GM18517 (cell line): ENCODE data around the gene TMEM81.

Experiments used
- ATAC-seq: cut with Tn5 transposase; IDR thresholded peaks from one replicate; pipeline ENCODE4 v1.9.1; 2021; ENCODE audit warnings: mild to moderate bottlenecking, moderate library complexity; ENCODE audit not compliant: unreplicated experiment

The TMEM81 gene

DNA sequence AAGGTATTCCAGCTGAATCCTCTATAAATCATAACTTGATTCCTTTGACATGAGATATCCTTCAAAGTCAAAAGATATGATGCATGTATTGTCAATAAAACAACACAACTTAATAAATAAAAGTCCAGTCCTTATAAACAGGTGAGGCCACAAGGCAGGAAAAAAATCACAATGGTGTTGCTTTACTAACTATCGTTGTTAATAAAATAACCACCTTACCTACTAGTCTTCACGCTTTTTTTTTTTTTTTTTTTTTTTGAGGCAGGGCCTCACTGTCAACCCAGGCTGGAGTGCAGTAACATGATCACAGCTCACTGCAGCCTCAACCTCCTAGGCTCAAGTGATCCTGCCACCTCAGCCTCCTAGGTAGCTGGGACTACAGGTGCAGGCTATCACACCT lies at the start of gene TMEM81:
Gene TMEM81, minus strand, starts transcription at position 101 of the 400 bp plus-strand sequence. CDS start 140 bp downstream, outside the sequence.
- no peak for ATAC-seq

DNA sequence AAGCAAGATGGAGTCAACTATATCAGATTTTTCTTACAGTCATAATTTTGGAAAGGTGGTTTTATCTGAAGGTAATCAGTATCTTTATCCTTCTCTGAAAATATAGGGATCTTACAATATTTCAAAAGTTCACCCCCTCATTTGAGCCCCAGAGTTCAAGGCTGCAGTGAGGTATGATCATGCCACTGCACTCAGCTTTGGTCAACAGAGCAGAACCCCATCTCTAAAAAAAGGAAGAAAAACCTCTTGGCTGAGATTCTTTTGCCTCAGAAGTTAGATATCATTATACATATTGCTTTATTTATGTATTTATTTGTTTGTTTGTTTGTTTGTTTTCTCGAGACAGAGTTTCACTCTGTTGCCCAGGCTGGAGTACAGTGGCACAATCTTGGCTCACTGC lies 49.0 kb upstream of the TMEM81 start:
- no peak for ATAC-seq

GRCh38 chr1:205129447-205130029 lies 45.3 kb upstream of the TMEM81 start:
- no peak for ATAC-seq

GRCh38 chr1:205128050-205128449 lies 43.8 kb upstream of the TMEM81 start:
- no peak for ATAC-seq

- no peak for ATAC-seq
These were observed 43.4 kb upstream of the TMEM81 start for GRCh38 chr1:205127646-205128045.

GRCh38 chr1:205124726-205125125 lies 40.5 kb upstream of the TMEM81 start:
- ATAC-seq: no peak

GRCh38 chr1:205122489-205122882 lies 38.2 kb upstream of the TMEM81 start:
- ATAC-seq: peak; percentile 21

DNA sequence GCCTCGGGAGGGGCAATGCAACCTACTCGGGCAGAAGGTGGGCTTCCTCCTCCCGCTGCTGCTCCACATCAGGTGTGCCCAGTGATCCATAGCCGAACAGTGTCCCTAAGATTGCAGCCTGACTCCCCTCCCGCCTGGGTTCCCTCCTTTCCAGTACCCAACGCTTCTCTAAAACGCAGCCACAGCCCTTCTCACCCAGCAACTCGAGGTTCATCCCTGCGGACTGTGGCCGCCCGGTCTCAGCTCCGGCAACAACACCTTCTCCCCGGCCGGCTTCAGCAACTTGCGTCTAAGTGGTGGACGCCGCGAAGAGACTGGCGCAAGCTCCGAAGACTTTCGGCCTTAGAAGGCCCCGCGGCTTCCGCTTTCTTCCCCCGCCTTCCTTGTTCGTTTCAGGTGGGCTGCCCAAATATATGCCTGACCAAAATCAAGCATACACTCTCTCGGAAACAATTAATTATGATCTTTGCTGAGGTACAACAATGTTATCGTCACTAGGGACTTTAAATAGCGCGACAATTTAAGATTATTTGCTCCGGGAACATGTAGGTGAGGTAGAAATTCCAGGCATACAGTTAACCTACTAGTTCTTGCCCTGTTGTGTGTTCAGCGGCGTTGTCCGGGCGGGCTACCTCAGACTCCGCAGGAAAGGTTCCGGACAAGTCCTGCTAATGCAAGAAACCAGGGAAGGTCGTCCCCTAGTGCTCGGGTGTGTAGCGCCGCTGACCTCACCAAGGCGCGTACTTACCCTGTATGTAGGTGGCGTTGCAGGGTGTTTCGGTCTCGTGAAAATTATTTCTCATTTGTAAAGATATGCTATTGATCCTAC lies 37.6 kb upstream of the TMEM81 start, which contains the start of gene RBBP5:
Gene RBBP5, minus strand, starts transcription at position 319 of the 829 bp plus-strand sequence. Its CDS starts 105 bp downstream, at position 214.
- peak; percentile 92 for ATAC-seq

DNA sequence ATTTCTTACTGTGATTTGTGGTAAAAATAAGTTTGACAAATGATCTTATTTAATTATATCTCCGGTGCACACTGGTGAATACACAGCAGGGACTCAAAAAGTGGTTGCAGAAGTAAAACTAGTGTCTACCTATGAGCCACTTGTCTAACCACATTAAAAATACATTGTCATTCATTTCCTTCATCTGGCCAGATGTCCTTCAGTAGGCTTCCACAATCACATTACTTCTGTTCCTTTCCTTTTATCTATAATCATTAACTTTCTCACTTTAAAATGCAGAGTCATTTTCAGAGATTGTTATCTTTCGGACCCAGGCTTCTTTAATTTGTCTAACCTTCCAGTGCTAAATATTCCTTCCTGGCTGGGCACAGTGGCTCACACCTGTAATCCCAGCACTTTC lies 34.5 kb upstream of the TMEM81 start:
- ATAC-seq: no peak

GRCh38 chr1:205111354-205111753 lies 27.1 kb upstream of the TMEM81 start:
- no peak for ATAC-seq

GRCh38 chr1:205109711-205110110 lies 25.5 kb upstream of the TMEM81 start:
- no peak for ATAC-seq

GRCh38 chr1:205109269-205109668 lies 25.0 kb upstream of the TMEM81 start:
- ATAC-seq: no peak

- ATAC-seq: no peak
These were observed 24.2 kb upstream of the TMEM81 start for GRCh38 chr1:205108464-205108863.

GRCh38 chr1:205107327-205107726 lies 23.1 kb upstream of the TMEM81 start:
- no peak for ATAC-seq

- ATAC-seq: no peak
These were observed 18.1 kb upstream of the TMEM81 start for GRCh38 chr1:205102404-205102803.

GRCh38 chr1:205098242-205098641 lies 14.0 kb upstream of the TMEM81 start:
- ATAC-seq: no peak

- no peak for ATAC-seq
These were observed 11.2 kb upstream of the TMEM81 start for GRCh38 chr1:205095422-205095821.

DNA sequence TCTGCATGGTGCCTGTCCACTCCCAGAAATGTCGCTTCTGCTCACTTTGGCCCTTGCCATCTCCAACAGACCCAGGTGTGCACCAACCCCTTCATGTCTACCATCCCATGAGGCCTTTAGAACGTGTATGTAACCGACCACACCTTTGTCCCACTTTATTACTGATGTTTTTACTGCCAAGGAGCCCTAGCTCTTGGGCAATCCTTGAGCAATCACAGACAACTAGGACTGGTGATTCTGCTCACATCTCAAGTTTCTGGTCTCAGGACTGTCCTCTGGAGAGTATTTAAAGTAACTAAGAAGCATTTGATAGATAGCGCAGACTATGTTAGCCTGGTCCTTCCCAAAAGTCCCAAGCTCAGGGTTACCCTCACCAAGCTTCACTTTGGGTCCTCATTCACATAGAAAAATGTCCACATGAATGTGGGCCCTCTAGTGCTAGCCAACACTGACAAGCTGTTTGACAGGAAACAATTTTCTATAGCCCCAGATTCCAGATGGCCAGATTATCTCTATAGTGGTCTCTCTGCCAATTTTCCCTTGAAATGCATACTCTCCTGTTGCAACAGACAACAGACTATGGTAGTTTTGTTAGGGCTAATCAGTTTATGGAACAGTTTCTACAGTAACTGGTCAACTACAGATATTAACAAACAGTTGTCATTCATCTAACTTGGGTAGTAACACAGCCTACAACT lies 6.9 kb upstream of the TMEM81 start:
- no peak for ATAC-seq

GRCh38 chr1:205088341-205088740 lies 4.1 kb upstream of the TMEM81 start:
- ATAC-seq: no peak

GRCh38 chr1:205082431-205082830 lies 1.8 kb downstream of the TMEM81 start:
- no peak for ATAC-seq

- ATAC-seq: no peak
These were observed 6.3 kb downstream of the TMEM81 start for GRCh38 chr1:205077934-205078311.
